HL-60/S4 (cell line): ENCODE data around the gene DYNLT5.
"Not testable (repeated sequence)": the region's sequence is repeated elsewhere in the genome, so short reads cannot be mapped to it uniquely, and the experiment has no call there.

Source experiments
- in situ Hi-C: fragments of 300-500 bp; cut with MboI; formaldehyde crosslinking; loops from 2 replicates; pipeline ENCODE4 v1.14.3; 2022; ENCODE audit warnings: low sequenced_read_pairs

The DYNLT5 gene

GRCh38 chr1:66752000-66752592, at the start of gene DYNLT5:
Gene DYNLT5, plus strand, starts transcription at chr1:66752459. Its CDS starts 2,200 bp downstream, at chr1:66754659.
- in situ Hi-C loops, result loop anchor here (25.0 kb wide), 1 partner anchor 760 kb away; no protein-coding TSS in a partner anchor

- in situ Hi-C loops, result no loop called here
Observed at GRCh38 chr1:66704177-66704875, 47.9 kb upstream of the DYNLT5 start.

GRCh38 chr1:66705110-66705509, 47.1 kb upstream of the DYNLT5 start:
- in situ Hi-C loops, result no loop called here

DNA sequence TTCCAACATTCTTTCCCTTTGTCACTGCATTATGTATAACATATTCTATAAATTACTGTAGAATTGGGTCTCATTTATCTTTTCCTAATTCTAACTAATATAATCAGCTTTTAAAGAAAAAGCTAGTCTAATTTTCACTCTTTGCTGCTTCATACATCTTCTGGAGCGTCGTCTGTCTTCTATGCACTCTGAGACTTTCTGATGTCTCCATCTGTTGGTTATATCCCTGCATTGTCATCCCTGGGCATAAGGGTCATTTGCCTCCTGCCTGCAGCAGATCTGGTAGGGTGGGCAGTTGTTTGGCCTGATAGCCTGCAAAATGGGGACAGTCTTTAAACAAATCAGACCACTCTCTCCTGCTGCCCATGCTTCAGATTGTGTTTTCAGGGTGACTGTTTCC, 40.8 kb upstream of the DYNLT5 start:
- in situ Hi-C loops, result no loop called here

DNA sequence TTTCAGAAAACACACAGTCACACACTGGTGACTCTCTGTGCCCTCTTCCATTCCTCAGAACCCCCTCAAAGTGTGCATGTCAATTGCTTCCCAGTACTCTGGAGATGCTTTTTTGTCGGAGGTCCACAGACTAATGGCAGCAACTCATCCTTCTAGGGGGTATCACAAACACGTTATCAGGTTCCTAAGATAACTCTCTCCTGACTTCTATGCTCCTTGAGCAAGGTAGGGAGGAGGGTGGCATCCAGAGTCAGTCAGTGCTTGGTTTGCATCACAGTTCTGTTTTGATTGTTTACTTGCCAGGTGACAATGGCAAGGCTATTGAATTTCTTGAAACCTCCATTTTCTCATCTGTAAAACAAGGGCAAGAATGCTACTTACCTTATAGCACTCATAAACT, 39.4 kb upstream of the DYNLT5 start:
- in situ Hi-C loops, result no loop called here

DNA sequence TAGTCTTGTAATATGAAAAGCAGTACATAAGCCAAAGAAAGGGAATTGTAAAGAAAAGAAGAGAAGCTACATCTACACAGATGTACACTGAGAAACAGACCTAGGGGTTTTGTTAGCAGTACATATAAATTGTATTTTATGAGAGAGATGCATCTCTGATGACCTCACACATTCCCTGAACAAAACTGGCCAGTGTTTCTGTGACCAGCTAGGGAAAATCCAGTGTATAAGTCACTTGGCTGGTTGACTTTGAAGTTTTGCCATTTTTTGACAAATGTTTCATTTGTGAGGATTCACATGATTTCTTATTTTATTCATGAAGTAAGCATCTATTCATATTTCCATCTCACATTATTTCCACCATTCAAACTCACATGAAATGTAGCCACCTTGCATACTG, 28.3 kb upstream of the DYNLT5 start:
- in situ Hi-C loops, result no loop called here

GRCh38 chr1:66725885-66726665, 26.2 kb upstream of the DYNLT5 start:
- in situ Hi-C loops, result no loop called here

DNA sequence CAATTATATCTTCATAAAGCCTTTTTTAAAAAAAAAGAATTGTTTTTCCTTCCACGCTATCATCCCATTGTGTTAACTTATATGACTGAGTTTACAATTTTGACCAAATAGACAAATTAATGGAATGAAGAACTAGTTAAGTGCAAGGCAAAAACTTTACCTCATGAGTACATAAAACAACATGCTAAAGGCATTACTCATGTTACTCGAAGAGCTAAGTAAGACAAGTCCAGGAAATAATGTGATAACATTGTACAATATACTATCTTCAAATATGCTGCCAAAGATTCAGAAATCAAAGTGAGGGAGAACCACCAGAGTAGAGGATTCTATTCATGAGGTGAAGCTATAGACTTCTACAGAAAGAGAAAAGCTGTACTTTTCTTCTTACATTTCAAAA, 24.2 kb upstream of the DYNLT5 start:
- in situ Hi-C loops, result no loop called here

- in situ Hi-C loops, result not testable (repeated sequence)
Observed at GRCh38 chr1:66728716-66729115, 23.5 kb upstream of the DYNLT5 start.

DNA sequence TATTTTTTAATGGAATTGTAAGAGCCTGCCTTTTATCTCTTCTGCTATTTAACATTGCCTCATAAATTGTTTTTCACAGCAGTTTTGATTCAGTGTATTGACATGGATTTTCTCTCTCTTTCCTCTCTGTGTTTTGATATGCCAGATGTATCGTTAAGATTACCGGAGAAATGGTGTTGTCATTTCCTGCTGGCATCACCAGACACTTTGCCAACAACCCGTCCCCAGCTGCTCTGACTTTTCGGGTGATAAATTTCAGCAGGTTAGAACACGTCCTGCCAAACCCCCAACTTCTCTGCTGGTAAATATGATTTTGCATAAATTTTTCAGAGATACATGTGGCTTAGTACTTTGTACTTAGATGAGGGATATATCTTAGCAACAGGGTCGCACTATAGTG, 23.1 kb upstream of the DYNLT5 start:
- in situ Hi-C loops, result no loop called here

DNA sequence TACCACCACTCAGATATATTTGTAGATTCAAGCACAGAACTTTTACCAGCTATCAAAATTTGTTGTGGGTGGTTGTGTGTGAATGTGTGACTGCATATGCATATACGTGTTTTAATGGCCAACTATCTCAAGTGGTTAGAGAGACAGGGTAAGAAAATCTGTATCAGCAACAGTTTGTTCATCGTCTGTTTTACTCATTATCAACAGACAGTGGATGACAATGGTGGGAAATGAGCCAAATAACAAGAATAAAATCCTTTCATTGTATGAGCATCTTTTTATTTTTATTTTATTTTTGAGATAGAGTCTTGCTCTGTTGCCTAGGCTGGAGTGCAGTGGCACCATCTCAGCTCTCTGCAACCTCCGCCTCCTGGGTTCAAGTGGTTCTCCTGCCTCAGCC, 22.7 kb upstream of the DYNLT5 start:
- in situ Hi-C loops, result no loop called here

GRCh38 chr1:66730462-66730861, 21.8 kb upstream of the DYNLT5 start:
- in situ Hi-C loops, result no loop called here

DNA sequence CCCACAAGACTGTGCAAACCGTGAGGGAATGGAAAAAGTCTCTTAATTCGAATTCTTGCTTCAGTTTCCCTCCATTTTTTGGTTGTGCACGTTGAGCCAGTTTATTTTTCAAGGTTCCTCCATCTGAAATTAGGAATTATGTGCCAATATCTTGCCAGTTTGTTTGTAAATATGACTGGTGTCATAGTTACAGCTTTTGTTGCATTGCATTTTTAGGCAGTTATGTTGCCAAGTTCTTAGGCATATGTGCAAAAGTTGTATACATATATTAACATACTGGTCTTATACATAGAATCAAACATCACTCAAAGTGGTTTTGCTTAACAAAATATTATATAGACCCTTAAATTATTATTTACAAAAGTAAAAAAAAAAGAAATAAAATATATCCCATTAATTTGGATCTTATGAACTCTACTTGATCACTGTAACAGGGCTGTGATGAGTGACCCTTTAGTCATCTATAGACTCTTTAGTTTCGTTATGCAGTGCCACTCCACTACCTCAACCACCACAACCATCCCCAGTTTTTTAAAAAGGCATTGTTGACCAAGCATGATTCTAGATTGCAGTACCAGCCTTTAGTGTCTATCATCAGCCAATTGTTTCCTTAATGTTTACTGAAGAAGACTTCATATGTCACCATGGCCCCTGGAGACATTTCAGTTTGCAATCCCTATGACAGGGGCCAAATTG, 20.9 kb upstream of the DYNLT5 start:
- in situ Hi-C loops, result no loop called here

DNA sequence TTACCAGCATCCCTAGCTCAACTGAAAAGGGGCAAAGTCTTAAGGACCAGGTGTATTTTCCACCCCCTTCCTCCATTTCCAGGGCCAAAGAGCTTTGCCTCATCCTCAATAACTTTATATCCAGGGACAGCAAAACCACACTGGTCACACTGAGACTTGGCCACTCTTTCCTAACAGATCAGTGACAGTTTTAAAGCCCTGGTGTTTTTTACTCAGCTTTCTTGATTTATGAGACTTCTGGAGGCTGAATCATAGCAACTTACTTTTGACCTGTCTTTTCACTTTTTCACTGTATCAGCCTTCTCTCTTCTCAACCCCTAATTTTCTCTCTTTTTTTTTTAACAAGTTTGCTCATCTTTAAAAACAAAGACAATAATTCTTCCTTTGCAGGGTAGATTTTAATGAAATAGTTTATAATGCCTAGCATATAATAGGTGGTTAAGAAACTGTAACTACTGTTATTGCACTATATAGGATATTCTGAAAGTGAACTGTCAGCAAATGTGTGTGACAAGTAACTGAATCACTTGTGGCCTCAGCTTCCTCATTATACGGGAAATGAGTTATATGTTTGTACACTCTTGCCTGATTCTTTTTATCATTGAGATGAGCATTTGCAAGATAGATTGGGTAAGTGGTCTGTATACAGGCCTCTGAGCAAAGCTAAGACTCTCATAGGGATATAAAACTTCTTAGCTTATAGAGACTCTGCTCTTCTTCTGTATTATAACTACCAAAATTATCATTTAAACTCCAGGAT, 19.7 kb upstream of the DYNLT5 start:
- in situ Hi-C loops, result no loop called here

- in situ Hi-C loops, result no loop called here
Observed at GRCh38 chr1:66733348-66734017, 18.8 kb upstream of the DYNLT5 start.

DNA sequence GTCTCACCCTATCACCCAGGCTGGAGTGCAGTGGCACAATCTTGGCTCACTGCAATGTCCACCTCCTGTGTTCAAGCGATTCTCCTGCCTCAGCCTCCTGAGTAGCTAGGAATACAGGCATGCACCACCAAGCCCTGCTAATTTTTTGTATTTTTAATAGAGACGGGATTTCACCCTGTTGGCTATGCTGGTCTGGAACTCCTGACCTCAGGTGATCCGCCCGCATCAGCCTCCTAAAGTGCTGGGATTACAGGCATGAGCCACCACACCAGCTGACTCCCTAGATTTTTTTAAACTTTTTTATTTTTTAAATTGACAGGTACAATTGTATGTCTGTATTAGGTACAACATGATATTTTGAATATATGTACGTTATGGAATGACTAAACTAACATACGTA, 17.7 kb upstream of the DYNLT5 start:
- in situ Hi-C loops, result not testable (repeated sequence)

DNA sequence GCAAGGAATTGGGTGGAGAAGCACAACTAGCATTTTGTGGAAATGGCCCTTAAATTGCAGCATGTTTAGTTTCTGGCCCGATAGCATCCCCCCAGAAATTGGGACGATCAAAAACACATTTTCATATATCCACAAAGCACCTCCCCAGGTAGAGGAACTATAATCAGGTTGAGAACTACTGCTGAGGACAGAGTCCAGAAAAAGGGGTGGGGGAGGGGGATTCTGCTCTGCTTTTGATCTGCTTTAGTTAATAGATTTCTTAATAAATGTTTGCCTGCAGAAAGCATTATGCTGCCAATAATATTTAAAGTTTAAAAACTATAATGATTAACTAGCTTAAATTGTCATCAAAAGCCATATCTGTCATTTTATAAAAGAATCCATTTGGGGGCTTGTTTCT, 14.4 kb upstream of the DYNLT5 start:
- in situ Hi-C loops, result no loop called here

DNA sequence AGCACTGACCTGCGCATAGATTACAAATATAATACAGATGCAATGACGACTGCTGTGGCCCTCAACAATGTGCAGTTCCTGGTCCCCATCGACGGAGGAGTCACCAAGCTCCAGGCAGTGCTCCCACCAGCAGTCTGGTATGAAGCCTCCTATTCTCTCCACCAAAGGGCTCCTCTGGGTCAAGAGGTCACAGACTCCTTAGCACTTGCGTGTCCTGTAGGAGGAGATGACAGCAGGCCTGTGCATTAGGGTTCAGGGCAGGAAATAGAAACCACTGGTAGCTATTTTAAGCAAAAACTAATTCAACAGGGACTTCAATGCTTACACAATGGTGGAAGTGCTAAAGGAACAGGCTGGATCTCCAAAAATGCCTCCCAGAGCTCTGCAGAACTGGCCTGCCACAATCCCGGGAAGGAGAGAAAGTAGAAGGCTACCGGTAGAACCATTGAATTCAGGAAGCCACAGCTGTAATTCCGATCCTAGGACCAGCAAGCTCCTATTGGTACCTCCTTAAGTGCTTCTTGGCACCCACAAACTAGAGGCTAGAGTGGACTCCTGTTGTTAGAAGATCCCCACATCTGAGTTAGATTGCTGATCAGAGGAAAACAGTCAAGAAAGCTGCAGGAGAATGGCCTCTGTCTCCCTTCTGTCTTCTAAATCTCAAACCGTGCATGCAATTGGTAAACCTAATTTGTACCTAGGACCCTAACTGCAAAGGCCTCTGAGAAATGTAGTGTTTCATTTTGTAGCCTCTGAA, 12.7 kb upstream of the DYNLT5 start:
- in situ Hi-C loops, result no loop called here

DNA sequence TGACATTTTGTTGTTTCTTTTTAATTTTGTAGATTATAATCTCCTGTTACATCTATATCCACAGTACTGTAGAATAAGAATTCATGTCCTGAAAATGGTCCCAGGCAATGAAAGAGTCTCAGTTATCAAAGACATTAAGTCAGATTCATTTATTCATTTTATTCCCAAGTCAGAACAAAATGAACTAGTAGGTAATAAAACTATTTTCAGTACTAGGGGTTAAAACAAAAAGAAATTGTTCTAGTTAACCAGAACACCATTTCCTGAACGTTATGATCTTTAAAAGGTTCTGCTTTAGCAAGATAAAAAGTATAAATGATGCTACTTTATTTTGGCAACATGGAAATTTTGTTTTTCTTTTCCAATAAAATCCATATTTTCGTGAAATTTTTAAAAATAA, 6.8 kb upstream of the DYNLT5 start:
- in situ Hi-C loops, result no loop called here
